HEK293 (cell line): Measurements from ENCODE around the gene AKAP5.

ENCODE experiments used
- CTCF ChIA-PET: fragments of 350-600 bp; formaldehyde crosslinking; extraction: SDS; loops from one replicate; lab custom pipeline; 2021; ENCODE audit warnings: antibody characterized with exemption; lab: Yijun Ruan, JAX
- POLR2A ChIA-PET: fragments of 300-600 bp; formaldehyde crosslinking; extraction: SDS; loops from one replicate; lab custom pipeline; 2020; ENCODE audit warnings: antibody characterized with exemption, inconsistent platforms; lab: Yijun Ruan, JAX
- H3K27ac ChIP-seq: fragments of 200-500 bp; sonication (Bioruptor generic); 2 replicates; pipeline ENCODE4 v1.5.1; 2014; ENCODE audit warnings: low read depth, low read length, control low read depth, inconsistent platforms; ENCODE audit errors: extremely low read depth
- H3K36me3 ChIP-seq, 2 experiments: fragments of 200-500 bp in 1 of 2; sonication (Bioruptor generic) in 1 of 2; 1 replicate in 1 of 2; 2 replicates in 1 of 2; pipeline ENCODE4 v1.5.1; 2014 to 2017; ENCODE audit warnings: inconsistent platforms in 2 of 2, low read length in 2 of 2; ENCODE audit not compliant: control insufficient read depth in 2 of 2, insufficient read depth in 1 of 2
- H3K4me1 ChIP-seq: fragments of 200-500 bp; sonication (Bioruptor generic); 2 replicates; pipeline ENCODE4 v1.5.1; 2014; ENCODE audit warnings: mild to moderate bottlenecking, low read length, inconsistent platforms; ENCODE audit not compliant: control insufficient read depth, insufficient read depth
- H3K4me3 ChIP-seq: 2 replicates; pipeline ENCODE4 v1.5.1; 2011; ENCODE audit warnings: low read depth, mild to moderate bottlenecking, control low read depth, low read length, moderate library complexity
- H3K9me3 ChIP-seq: fragments of 200-500 bp; sonication (Bioruptor generic); 2 replicates; pipeline ENCODE4 v1.5.1; 2014; ENCODE audit warnings: low read depth, low read length, inconsistent platforms; ENCODE audit not compliant: control insufficient read depth, insufficient read depth
- BCL11A ChIP-seq: fragments of 450-650 bp; formaldehyde crosslinking; IDR thresholded peaks from 2 replicates; pipeline ENCODE4 v1.5.1; 2016; ENCODE audit warnings: low read depth, missing biosample characterization, missing genetic modification characterization
- HOXA7 ChIP-seq: sonication (generic); formaldehyde crosslinking; IDR thresholded peaks from 2 replicates; pipeline ENCODE4 v1.8.1; 2022; ENCODE audit warnings: missing genetic modification reagents, borderline replicate concordance
- KLF8 ChIP-seq: fragments of 450-650 bp; formaldehyde crosslinking; IDR thresholded peaks from 2 replicates; pipeline ENCODE4 v1.5.1; 2016; ENCODE audit warnings: missing biosample characterization, missing genetic modification characterization
- KLF9 ChIP-seq: fragments of 450-650 bp; formaldehyde crosslinking; IDR thresholded peaks from 2 replicates; pipeline ENCODE4 v1.5.1; 2016; ENCODE audit warnings: missing biosample characterization, missing genetic modification characterization, low read depth
- OVOL3 ChIP-seq: fragments of 450-650 bp; formaldehyde crosslinking; IDR thresholded peaks from 2 replicates; pipeline ENCODE4 v1.5.1; 2016; ENCODE audit warnings: missing biosample characterization, missing genetic modification characterization
- SALL2 ChIP-seq: fragments of 450-650 bp; formaldehyde crosslinking; IDR thresholded peaks from 2 replicates; pipeline ENCODE4 v1.5.0; 2017; ENCODE audit warnings: missing biosample characterization, mild to moderate bottlenecking, missing genetic modification characterization, borderline replicate concordance
- SCRT1 ChIP-seq: fragments of 450-650 bp; formaldehyde crosslinking; IDR thresholded peaks from 2 replicates; pipeline ENCODE4 v1.5.1; 2016; ENCODE audit warnings: missing biosample characterization, missing genetic modification characterization, borderline replicate concordance
- SCRT2 ChIP-seq: fragments of 450-650 bp; formaldehyde crosslinking; IDR thresholded peaks from 2 replicates; pipeline ENCODE4 v1.5.1; 2016; ENCODE audit warnings: missing biosample characterization, missing genetic modification characterization
- SP7 ChIP-seq: fragments of 450-650 bp; formaldehyde crosslinking; IDR thresholded peaks from 2 replicates; pipeline ENCODE4 v1.5.1; 2016; ENCODE audit warnings: missing biosample characterization, missing genetic modification characterization
- ZFP37 ChIP-seq: fragments of 450-650 bp; formaldehyde crosslinking; IDR thresholded peaks from 2 replicates; pipeline ENCODE4 v1.5.1; 2016; ENCODE audit warnings: missing biosample characterization, missing genetic modification characterization
- ZNF155 ChIP-seq: fragments of 450-650 bp; formaldehyde crosslinking; IDR thresholded peaks from 2 replicates; pipeline ENCODE4 v1.5.1; 2016; ENCODE audit warnings: missing biosample characterization, missing genetic modification characterization
- ZNF266 ChIP-seq: fragments of 450-650 bp; formaldehyde crosslinking; IDR thresholded peaks from 2 replicates; pipeline ENCODE4 v1.5.1; 2016; ENCODE audit warnings: missing biosample characterization, missing genetic modification characterization, low read depth
- ZNF292 ChIP-seq: fragments of 450-650 bp; formaldehyde crosslinking; IDR thresholded peaks from 2 replicates; pipeline ENCODE4 v1.5.1; 2016; ENCODE audit warnings: low read depth, missing biosample characterization, missing genetic modification characterization, borderline replicate concordance
- ZNF549 ChIP-seq: fragments of 450-650 bp; IDR thresholded peaks from 2 replicates; pipeline ENCODE4 v1.5.1; 2018; ENCODE audit warnings: missing biosample characterization, missing genetic modification characterization, mild to moderate bottlenecking, inconsistent platforms, moderate library complexity
- ZNF560 ChIP-seq: fragments of 450-650 bp; formaldehyde crosslinking; IDR thresholded peaks from 2 replicates; pipeline ENCODE4 v1.5.1; 2017; ENCODE audit warnings: missing biosample characterization, missing genetic modification characterization, borderline replicate concordance
- ZNF585B ChIP-seq: fragments of 450-650 bp; formaldehyde crosslinking; IDR thresholded peaks from 2 replicates; pipeline ENCODE4 v1.5.1; 2016; ENCODE audit warnings: missing biosample characterization, missing genetic modification characterization
- ZNF623 ChIP-seq: fragments of 450-650 bp; formaldehyde crosslinking; IDR thresholded peaks from 2 replicates; pipeline ENCODE4 v1.5.1; 2016; ENCODE audit warnings: missing biosample characterization, missing genetic modification characterization
- ZNF624 ChIP-seq: fragments of 450-650 bp; formaldehyde crosslinking; IDR thresholded peaks from 2 replicates; pipeline ENCODE4 v1.5.1; 2017; ENCODE audit warnings: missing biosample characterization, missing genetic modification characterization
- ZNF660 ChIP-seq: fragments of 450-650 bp; IDR thresholded peaks from 2 replicates; pipeline ENCODE4 v1.5.1; 2018; ENCODE audit warnings: missing biosample characterization, mild to moderate bottlenecking, missing genetic modification characterization
- ZNF791 ChIP-seq: fragments of 450-650 bp; formaldehyde crosslinking; IDR thresholded peaks from 2 replicates; pipeline ENCODE4 v1.5.1; 2016; ENCODE audit warnings: missing biosample characterization, missing genetic modification characterization
- TF ChIP-seq, protein P1 (sequence below): fragments of 450-650 bp; formaldehyde crosslinking; IDR thresholded peaks from 2 replicates; pipeline ENCODE4; 2016; ENCODE audit warnings: missing biosample characterization, missing genetic modification characterization
- TF ChIP-seq, protein P2 (sequence below): fragments of 450-650 bp; formaldehyde crosslinking; IDR thresholded peaks from 2 replicates; pipeline ENCODE4 v1.5.1; 2016; ENCODE audit warnings: missing biosample characterization, missing genetic modification characterization
- TF ChIP-seq, protein P3 (sequence below): fragments of 450-650 bp; formaldehyde crosslinking; conservative IDR thresholded peaks from 2 replicates; pipeline ENCODE4 v1.5.1; 2016; ENCODE audit warnings: low read depth, missing biosample characterization, missing genetic modification characterization

Gene AKAP5

DNA sequence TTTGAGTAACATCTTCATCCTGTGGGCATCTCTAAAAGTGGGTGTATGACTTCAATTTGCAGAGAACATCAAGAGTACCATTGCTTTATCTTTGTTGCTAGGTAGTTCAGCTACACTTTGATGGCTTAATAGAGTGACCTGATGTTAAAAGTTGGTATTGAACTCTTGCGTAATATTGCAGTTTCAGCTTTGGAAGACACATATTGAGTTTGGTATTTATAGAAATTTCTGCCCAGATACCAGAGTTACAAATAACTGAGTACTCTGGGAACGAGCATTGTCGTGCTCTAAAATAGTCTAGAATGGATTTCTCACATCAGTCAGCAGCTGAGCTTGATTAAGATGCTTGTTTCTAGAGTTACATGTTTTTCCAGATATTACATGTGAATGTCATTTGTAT, 24.8 kb upstream of the AKAP5 start:
- no peaks in the 10 kb centered on the region for H3K4me1 ChIP-seq
- TF ChIP-seq, protein P1, sequence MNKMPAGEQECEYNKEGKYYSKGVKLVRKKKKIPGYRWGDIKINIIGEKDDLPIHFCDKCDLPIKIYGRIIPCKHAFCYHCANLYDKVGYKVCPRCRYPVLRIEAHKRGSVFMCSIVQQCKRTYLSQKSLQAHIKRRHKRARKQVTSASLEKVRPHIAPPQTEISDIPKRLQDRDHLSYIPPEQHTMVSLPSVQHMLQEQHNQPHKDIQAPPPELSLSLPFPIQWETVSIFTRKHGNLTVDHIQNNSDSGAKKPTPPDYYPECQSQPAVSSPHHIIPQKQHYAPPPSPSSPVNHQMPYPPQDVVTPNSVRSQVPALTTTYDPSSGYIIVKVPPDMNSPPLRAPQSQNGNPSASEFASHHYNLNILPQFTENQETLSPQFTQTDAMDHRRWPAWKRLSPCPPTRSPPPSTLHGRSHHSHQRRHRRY (tag by site-specific recombination): no peak
- TF ChIP-seq ZNF292 (no peak), BCL11A (tag by site-specific recombination) (no peak), SCRT2 (no peak), ZNF155 (tag by site-specific recombination) (no peak), HOXA7 (CRISPR knock-in tag) (no peak), KLF8 (tag by site-specific recombination) (no peak), SALL2 (tag by site-specific recombination) (no peak), ZNF549 (no peak), ZNF585B (tag by site-specific recombination) (no peak)
- TF ChIP-seq, all 188 proteins: peak for 0
- no peak overlapping the region for H3K4me3 ChIP-seq
- ChIA-PET POLR2A (no interaction called here), CTCF (interaction anchor here (1.4 kb wide), 1 partner anchor 9 kb away, joined by 6 read pairs; no protein-coding TSS in a partner anchor)
- no peaks in the 10 kb centered on the region for H3K9me3 ChIP-seq
- no peak overlapping the region for H3K27ac ChIP-seq
- peaks cover 50 to 97% of the 10 kb centered on the region in 2 experiments for H3K36me3 ChIP-seq

- ChIA-PET CTCF (interaction anchor here (0.6 to 1.8 kb wide), 2 partner anchors 12 to 13 kb away, joined by 3 to 8 read pairs; no protein-coding TSS in a partner anchor), POLR2A (no interaction called here)
- Histone ChIP-seq H3K27ac (no peak overlapping the region), H3K4me1 (no peaks in the 10 kb centered on the region), H3K36me3 (peaks cover 49 to 92% of the 10 kb centered on the region in 2 experiments), H3K4me3 (no peak overlapping the region), H3K9me3 (no peaks in the 10 kb centered on the region)
- TF ChIP-seq, protein P2, sequence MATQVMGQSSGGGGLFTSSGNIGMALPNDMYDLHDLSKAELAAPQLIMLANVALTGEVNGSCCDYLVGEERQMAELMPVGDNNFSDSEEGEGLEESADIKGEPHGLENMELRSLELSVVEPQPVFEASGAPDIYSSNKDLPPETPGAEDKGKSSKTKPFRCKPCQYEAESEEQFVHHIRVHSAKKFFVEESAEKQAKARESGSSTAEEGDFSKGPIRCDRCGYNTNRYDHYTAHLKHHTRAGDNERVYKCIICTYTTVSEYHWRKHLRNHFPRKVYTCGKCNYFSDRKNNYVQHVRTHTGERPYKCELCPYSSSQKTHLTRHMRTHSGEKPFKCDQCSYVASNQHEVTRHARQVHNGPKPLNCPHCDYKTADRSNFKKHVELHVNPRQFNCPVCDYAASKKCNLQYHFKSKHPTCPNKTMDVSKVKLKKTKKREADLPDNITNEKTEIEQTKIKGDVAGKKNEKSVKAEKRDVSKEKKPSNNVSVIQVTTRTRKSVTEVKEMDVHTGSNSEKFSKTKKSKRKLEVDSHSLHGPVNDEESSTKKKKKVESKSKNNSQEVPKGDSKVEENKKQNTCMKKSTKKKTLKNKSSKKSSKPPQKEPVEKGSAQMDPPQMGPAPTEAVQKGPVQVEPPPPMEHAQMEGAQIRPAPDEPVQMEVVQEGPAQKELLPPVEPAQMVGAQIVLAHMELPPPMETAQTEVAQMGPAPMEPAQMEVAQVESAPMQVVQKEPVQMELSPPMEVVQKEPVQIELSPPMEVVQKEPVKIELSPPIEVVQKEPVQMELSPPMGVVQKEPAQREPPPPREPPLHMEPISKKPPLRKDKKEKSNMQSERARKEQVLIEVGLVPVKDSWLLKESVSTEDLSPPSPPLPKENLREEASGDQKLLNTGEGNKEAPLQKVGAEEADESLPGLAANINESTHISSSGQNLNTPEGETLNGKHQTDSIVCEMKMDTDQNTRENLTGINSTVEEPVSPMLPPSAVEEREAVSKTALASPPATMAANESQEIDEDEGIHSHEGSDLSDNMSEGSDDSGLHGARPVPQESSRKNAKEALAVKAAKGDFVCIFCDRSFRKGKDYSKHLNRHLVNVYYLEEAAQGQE: peak; percentile 48; the same call in 1 of the 2 replicates
- no peak for TF ChIP-seq ZNF791 (tag by site-specific recombination)
These were observed 22.9 kb upstream of the AKAP5 start for GRCh38 chr14:64442300-64442988.

- Histone ChIP-seq H3K4me3 (no peak overlapping the region), H3K27ac (no peak overlapping the region), H3K36me3 (peaks cover 44 to 90% of the 10 kb centered on the region in 2 experiments), H3K9me3 (no peaks in the 10 kb centered on the region), H3K4me1 (no peaks in the 10 kb centered on the region)
- ChIA-PET POLR2A (interaction anchor here (1.1 kb wide), 1 partner anchor 61 kb away, joined by 3 read pairs; the partner anchor contains the start of gene ZBTB1), CTCF (interaction anchor here (0.6 to 1.8 kb wide), 2 partner anchors 14 to 31 kb away, joined by 4 to 8 read pairs; no protein-coding TSS in a partner anchor)
- TF ChIP-seq ZNF624 (tag by site-specific recombination) (no peak), SP7 (tag by site-specific recombination) (no peak), ZNF266 (tag by site-specific recombination) (no peak), OVOL3 (tag by site-specific recombination) (no peak), KLF9 (tag by site-specific recombination) (no peak), ZNF560 (tag by site-specific recombination) (no peak), ZNF660 (no peak), SCRT1 (tag by site-specific recombination) (no peak), ZNF623 (tag by site-specific recombination) (no peak), ZFP37 (no peak)
- TF ChIP-seq, protein P3, sequence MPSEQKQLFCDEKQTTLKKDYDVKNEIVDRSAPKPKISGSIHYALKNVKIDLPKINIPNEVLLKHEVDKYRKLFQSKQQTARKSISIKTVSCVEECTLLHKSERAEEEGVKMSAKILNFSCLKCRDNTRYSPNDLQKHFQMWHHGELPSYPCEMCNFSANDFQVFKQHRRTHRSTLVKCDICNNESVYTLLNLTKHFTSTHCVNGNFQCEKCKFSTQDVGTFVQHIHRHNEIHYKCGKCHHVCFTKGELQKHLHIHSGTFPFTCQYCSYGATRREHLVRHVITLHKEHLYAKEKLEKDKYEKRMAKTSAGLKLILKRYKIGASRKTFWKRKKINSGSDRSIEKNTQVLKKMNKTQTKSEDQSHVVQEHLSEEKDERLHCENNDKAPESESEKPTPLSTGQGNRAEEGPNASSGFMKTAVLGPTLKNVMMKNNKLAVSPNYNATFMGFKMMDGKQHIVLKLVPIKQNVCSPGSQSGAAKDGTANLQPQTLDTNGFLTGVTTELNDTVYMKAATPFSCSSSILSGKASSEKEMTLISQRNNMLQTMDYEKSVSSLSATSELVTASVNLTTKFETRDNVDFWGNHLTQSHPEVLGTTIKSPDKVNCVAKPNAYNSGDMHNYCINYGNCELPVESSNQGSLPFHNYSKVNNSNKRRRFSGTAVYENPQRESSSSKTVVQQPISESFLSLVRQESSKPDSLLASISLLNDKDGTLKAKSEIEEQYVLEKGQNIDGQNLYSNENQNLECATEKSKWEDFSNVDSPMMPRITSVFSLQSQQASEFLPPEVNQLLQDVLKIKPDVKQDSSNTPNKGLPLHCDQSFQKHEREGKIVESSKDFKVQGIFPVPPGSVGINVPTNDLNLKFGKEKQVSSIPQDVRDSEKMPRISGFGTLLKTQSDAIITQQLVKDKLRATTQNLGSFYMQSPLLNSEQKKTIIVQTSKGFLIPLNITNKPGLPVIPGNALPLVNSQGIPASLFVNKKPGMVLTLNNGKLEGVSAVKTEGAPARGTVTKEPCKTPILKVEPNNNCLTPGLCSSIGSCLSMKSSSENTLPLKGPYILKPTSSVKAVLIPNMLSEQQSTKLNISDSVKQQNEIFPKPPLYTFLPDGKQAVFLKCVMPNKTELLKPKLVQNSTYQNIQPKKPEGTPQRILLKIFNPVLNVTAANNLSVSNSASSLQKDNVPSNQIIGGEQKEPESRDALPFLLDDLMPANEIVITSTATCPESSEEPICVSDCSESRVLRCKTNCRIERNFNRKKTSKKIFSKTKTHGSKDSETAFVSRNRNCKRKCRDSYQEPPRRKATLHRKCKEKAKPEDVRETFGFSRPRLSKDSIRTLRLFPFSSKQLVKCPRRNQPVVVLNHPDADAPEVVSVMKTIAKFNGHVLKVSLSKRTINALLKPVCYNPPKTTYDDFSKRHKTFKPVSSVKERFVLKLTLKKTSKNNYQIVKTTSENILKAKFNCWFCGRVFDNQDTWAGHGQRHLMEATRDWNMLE (tag by site-specific recombination): no peak
These were observed 21.2 kb upstream of the AKAP5 start for GRCh38 chr14:64444140-64444539.
